ENCODE measurements around the gene WWP2. TPM values are rescaled to one million over a fixed set of nuclear protein-coding genes. Genes with fewer than 3 reads are reported as not detected.

The WWP2 gene
- polyA plus RNA-seq, 1 donor (not counting 4 experiments of a cell fraction or from before 2014, with no cell fraction given): 6.9 TPM

GRCh38 chr16:69773260-69773947, 11.3 kb downstream of the WWP2 start:
- no peak overlapping the region for H3K27ac ChIP-seq (ENCODE audit: control insufficient read depth, insufficient read depth, low read length)
- no peaks in the 10 kb centered on the region for H3K27me3 ChIP-seq (ENCODE audit: control insufficient read depth, extremely low read depth, insufficient read depth, low read length)
- H4K20me1 ChIP-seq (ENCODE audit: control insufficient read depth, extremely low read depth, insufficient read depth, low read length): no peaks in the 10 kb centered on the region
- no peaks in the 10 kb centered on the region for H3K9me3 ChIP-seq (ENCODE audit: control insufficient read depth, low read depth, low read length)
- dilution Hi-C loops (cut with MboI; ENCODE audit: extremely low pct_ligation_motif_present, low sequenced_read_pairs): no loop called here
- H3K36me3 ChIP-seq (ENCODE audit: control insufficient read depth in 2 of 2, extremely low read depth in 1 of 2, insufficient read depth in 2 of 2, low read length in 2 of 2): no peaks in the 10 kb centered on the region
- TF ChIP-seq EZH2 (IDR thresholded peaks at IDR 0.05; ENCODE audit: low read length) (no peak), CTCF (optimal IDR thresholded peaks at IDR 0.05 in 1 of 3, IDR thresholded peaks at IDR 0.05 in 1 of 3, conservative IDR thresholded peaks at IDR 0.05 in 1 of 3; ENCODE audit: extremely low read depth in 1 of 3, insufficient read depth in 2 of 3, low read length in 3 of 3) (no peak)
- no peak overlapping the region for H3K4me2 ChIP-seq (ENCODE audit: control insufficient read depth, extremely low read depth, insufficient read depth, low read depth, low read length)
- H3K9ac ChIP-seq (ENCODE audit: control insufficient read depth, extremely low read depth, insufficient read depth, low read length): no peak overlapping the region
- no peaks in the 10 kb centered on the region for H3K4me1 ChIP-seq (ENCODE audit: control insufficient read depth, extremely low read depth, insufficient read depth, low read length)
- FAIRE-seq: no peak
- H3K79me2 ChIP-seq (ENCODE audit: control insufficient read depth, insufficient read depth, low read length): peaks cover 34% of the 10 kb centered on the region
- no peak for DNase-seq (ENCODE audit: low read depth, low spot score)
- no peak overlapping the region for H3K4me3 ChIP-seq (ENCODE audit: control insufficient read depth in 2 of 3, extremely low read depth in 1 of 3, insufficient read depth in 2 of 3, low read depth in 1 of 3, low read length in 3 of 3)
- no peaks in the 10 kb centered on the region for H3K9me1 ChIP-seq (ENCODE audit: control insufficient read depth, extremely low read depth, insufficient read depth, low read length)
- H2AFZ ChIP-seq (ENCODE audit: control insufficient read depth, low read length): no peak overlapping the region

GRCh38 chr16:69775563-69775962, 13.4 kb downstream of the WWP2 start:
- H2AFZ ChIP-seq (ENCODE audit: control insufficient read depth, low read length): no peak overlapping the region
- no peak overlapping the region for H3K4me3 ChIP-seq (ENCODE audit: control insufficient read depth in 2 of 3, extremely low read depth in 1 of 3, insufficient read depth in 2 of 3, low read depth in 1 of 3, low read length in 3 of 3)
- no peaks in the 10 kb centered on the region for H3K9me3 ChIP-seq (ENCODE audit: control insufficient read depth, low read depth, low read length)
- FAIRE-seq (no peak), DNase-seq (ENCODE audit: low read depth, low spot score) (no peak)
- no peak overlapping the region for H3K9ac ChIP-seq (ENCODE audit: control insufficient read depth, extremely low read depth, insufficient read depth, low read length)
- no peak overlapping the region for H3K4me2 ChIP-seq (ENCODE audit: control insufficient read depth, extremely low read depth, insufficient read depth, low read depth, low read length)
- no peaks in the 10 kb centered on the region for H3K36me3 ChIP-seq (ENCODE audit: control insufficient read depth in 2 of 2, extremely low read depth in 1 of 2, insufficient read depth in 2 of 2, low read length in 2 of 2)
- no peaks in the 10 kb centered on the region for H3K9me1 ChIP-seq (ENCODE audit: control insufficient read depth, extremely low read depth, insufficient read depth, low read length)
- H3K27ac ChIP-seq (ENCODE audit: control insufficient read depth, insufficient read depth, low read length): no peak overlapping the region
- peaks cover 25% of the 10 kb centered on the region for H3K79me2 ChIP-seq (ENCODE audit: control insufficient read depth, insufficient read depth, low read length)
- H4K20me1 ChIP-seq (ENCODE audit: control insufficient read depth, extremely low read depth, insufficient read depth, low read length): no peaks in the 10 kb centered on the region
- TF ChIP-seq CTCF (optimal IDR thresholded peaks at IDR 0.05 in 1 of 3, IDR thresholded peaks at IDR 0.05 in 1 of 3, conservative IDR thresholded peaks at IDR 0.05 in 1 of 3; ENCODE audit: extremely low read depth in 1 of 3, insufficient read depth in 2 of 3, low read length in 3 of 3) (no peak), EZH2 (IDR thresholded peaks at IDR 0.05; ENCODE audit: low read length) (no peak)
- H3K27me3 ChIP-seq (ENCODE audit: control insufficient read depth, extremely low read depth, insufficient read depth, low read length): no peaks in the 10 kb centered on the region
- H3K4me1 ChIP-seq (ENCODE audit: control insufficient read depth, extremely low read depth, insufficient read depth, low read length): no peaks in the 10 kb centered on the region
- dilution Hi-C loops (cut with MboI; ENCODE audit: extremely low pct_ligation_motif_present, low sequenced_read_pairs): no loop called here

Measured in keratinocyte (primary cell).